Activated CD4-positive, alpha-beta memory T cell treated with anti-CD3 and anti-CD28 coated beads, Interleukin-2, amount 10 ng/mL, durations not matched to agents 7 days and 5 days (primary cell): ENCODE measurements around the gene BCAS3. TPM values are rescaled to one million over a fixed set of nuclear protein-coding genes. Genes with fewer than 3 reads are reported as not detected.
"Not testable (repeated sequence)": the region's sequence is repeated elsewhere in the genome, so short reads cannot be mapped to it uniquely, and the experiment has no call there.

ENCODE experiments used
- CTCF ChIA-PET: fragments of 350-600 bp; sonication (Branson Sonifier 250); formaldehyde crosslinking; loops from one replicate; lab custom pipeline; 2021; ENCODE audit warnings: antibody characterized with exemption, inconsistent platforms; lab: Charles Lee
- POLR2A ChIA-PET: fragments of 350-600 bp; sonication (Branson Sonifier 250); formaldehyde crosslinking; loops from one replicate; lab custom pipeline; 2021; ENCODE audit warnings: antibody characterized with exemption; lab: Charles Lee
- DNase-seq: peaks from one replicate; pipeline ENCODE4 v3.0.0-alpha.2; 2020
- H3K27ac Mint-ChIP-seq: one replicate; pipeline ENCODE4 v1.8.0; 2021; ENCODE audit warnings: mild to moderate bottlenecking, mixed read lengths
- H3K27me3 Mint-ChIP-seq: one replicate; pipeline ENCODE4 v1.8.0; 2021; ENCODE audit warnings: mixed read lengths
- H3K36me3 Mint-ChIP-seq: one replicate; pipeline ENCODE4 v1.8.0; 2021; ENCODE audit warnings: low read depth, mixed read lengths
- H3K4me1 Mint-ChIP-seq: one replicate; pipeline ENCODE4 v1.8.0; 2021; ENCODE audit warnings: mixed read lengths
- H3K4me3 Mint-ChIP-seq: one replicate; pipeline ENCODE4 v1.8.0; 2021; ENCODE audit warnings: mild to moderate bottlenecking, mixed read lengths
- H3K9me3 Mint-ChIP-seq: one replicate; pipeline ENCODE4 v1.8.0; 2021; ENCODE audit warnings: mixed read lengths
- total RNA-seq, 2 experiments: library from RNA; stranded (reverse); gene quantifications; one replicate each; pipeline ENCODE4 v1.2.3, GENCODE V29; 2021

The BCAS3 gene
- total RNA-seq, 2 experiments from 2014 or later = 16.2 to 19.8 TPM

- POLR2A ChIA-PET = no interaction called here
- DNase-seq = no peak
- Mint-ChIP-seq H3K36me3 (no peaks in the 10 kb centered on the region), H3K27me3 (no peaks in the 10 kb centered on the region), H3K9me3 (no peaks in the 10 kb centered on the region), H3K4me1 (peaks cover 4% of the 10 kb centered on the region), H3K4me3 (no peak overlapping the region), H3K27ac (no peak overlapping the region)
- CTCF ChIA-PET = no interaction called here
Measured at GRCh38 chr17:61018938-61019337, 341.3 kb downstream of the BCAS3 start.

- POLR2A ChIA-PET = no interaction called here
- H3K36me3 Mint-ChIP-seq = no peaks in the 10 kb centered on the region
- peaks cover 2% of the 10 kb centered on the region for H3K4me1 Mint-ChIP-seq
Measured at GRCh38 chr17:61023996-61024395, 346.3 kb downstream of the BCAS3 start.

GRCh38 chr17:61026818-61027217 lies 349.2 kb downstream of the BCAS3 start:
- ChIA-PET POLR2A (no interaction called here), CTCF (no interaction called here)
- no peaks in the 10 kb centered on the region for H3K27me3 Mint-ChIP-seq
- H3K36me3 Mint-ChIP-seq = no peaks in the 10 kb centered on the region
- no peaks in the 10 kb centered on the region for H3K9me3 Mint-ChIP-seq
- no peaks in the 10 kb centered on the region for H3K4me1 Mint-ChIP-seq
- DNase-seq = no peak
- H3K27ac Mint-ChIP-seq = no peak overlapping the region
- H3K4me3 Mint-ChIP-seq = no peak overlapping the region

More at GRCh38 chr17:61023996-61024395, 346.3 kb downstream of the BCAS3 start:
- no peak for DNase-seq
- CTCF ChIA-PET = no interaction called here
- H3K9me3 Mint-ChIP-seq = no peaks in the 10 kb centered on the region
- no peak overlapping the region for H3K27ac Mint-ChIP-seq
- H3K27me3 Mint-ChIP-seq = no peaks in the 10 kb centered on the region
- no peak overlapping the region for H3K4me3 Mint-ChIP-seq

- CTCF ChIA-PET = no interaction called here
- no peaks in the 10 kb centered on the region for H3K9me3 Mint-ChIP-seq
- no peak overlapping the region for H3K27ac Mint-ChIP-seq
- POLR2A ChIA-PET = no interaction called here
- DNase-seq = no peak
- no peak overlapping the region for H3K4me3 Mint-ChIP-seq
- no peaks in the 10 kb centered on the region for H3K4me1 Mint-ChIP-seq
- no peaks in the 10 kb centered on the region for H3K27me3 Mint-ChIP-seq
- no peaks in the 10 kb centered on the region for H3K36me3 Mint-ChIP-seq
Measured at GRCh38 chr17:61029181-61029580, 351.5 kb downstream of the BCAS3 start.

- Mint-ChIP-seq H3K27ac (no peak overlapping the region), H3K4me1 (peaks cover 2% of the 10 kb centered on the region), H3K27me3 (no peaks in the 10 kb centered on the region), H3K4me3 (no peak overlapping the region), H3K36me3 (peaks cover 4% of the 10 kb centered on the region), H3K9me3 (no peaks in the 10 kb centered on the region)
- ChIA-PET CTCF (no interaction called here), POLR2A (no interaction called here)
- no peak for DNase-seq
Measured at GRCh38 chr17:61040666-61041065, 363.0 kb downstream of the BCAS3 start.

GRCh38 chr17:61042348-61042747 lies 364.7 kb downstream of the BCAS3 start:
- H3K4me3 Mint-ChIP-seq, H3K27ac Mint-ChIP-seq, CTCF ChIA-PET, POLR2A ChIA-PET, H3K9me3 Mint-ChIP-seq, H3K27me3 Mint-ChIP-seq, H3K4me1 Mint-ChIP-seq, DNase-seq, H3K36me3 Mint-ChIP-seq: not testable (repeated sequence)

GRCh38 chr17:61047515-61047914 lies 369.9 kb downstream of the BCAS3 start:
- ChIA-PET CTCF (interaction anchor here (0.6 kb wide), 1 partner anchor 545 kb away, joined by 3 read pairs; no protein-coding TSS in a partner anchor), POLR2A (no interaction called here)
- Mint-ChIP-seq H3K9me3 (no peaks in the 10 kb centered on the region), H3K27ac (no peak overlapping the region), H3K4me3 (no peak overlapping the region), H3K4me1 (peaks cover 12% of the 10 kb centered on the region), H3K27me3 (no peaks in the 10 kb centered on the region), H3K36me3 (no peaks in the 10 kb centered on the region)
- no peak for DNase-seq

- Mint-ChIP-seq H3K27ac (no peak overlapping the region), H3K4me3 (no peak overlapping the region), H3K36me3 (no peaks in the 10 kb centered on the region), H3K4me1 (peaks cover 11% of the 10 kb centered on the region), H3K9me3 (no peaks in the 10 kb centered on the region), H3K27me3 (no peaks in the 10 kb centered on the region)
- ChIA-PET POLR2A (interaction anchor here (0.6 kb wide), 1 partner anchor 16 kb away, joined by 3 read pairs; no protein-coding TSS in a partner anchor), CTCF (no interaction called here)
- no peak for DNase-seq
Measured at GRCh38 chr17:61048376-61049106, 370.9 kb downstream of the BCAS3 start.

- ChIA-PET POLR2A (no interaction called here), CTCF (no interaction called here)
- no peaks in the 10 kb centered on the region for H3K9me3 Mint-ChIP-seq
- no peak overlapping the region for H3K27ac Mint-ChIP-seq
- peaks cover 23% of the 10 kb centered on the region for H3K4me1 Mint-ChIP-seq
- no peaks in the 10 kb centered on the region for H3K36me3 Mint-ChIP-seq
- no peak overlapping the region for H3K4me3 Mint-ChIP-seq
- H3K27me3 Mint-ChIP-seq = no peaks in the 10 kb centered on the region
- no peak for DNase-seq
Measured at GRCh38 chr17:61053469-61053868, 375.8 kb downstream of the BCAS3 start.

GRCh38 chr17:61054436-61054835 lies 376.8 kb downstream of the BCAS3 start:
- no peak overlapping the region for H3K27ac Mint-ChIP-seq
- H3K27me3 Mint-ChIP-seq = no peaks in the 10 kb centered on the region
- no peak for DNase-seq
- no peaks in the 10 kb centered on the region for H3K36me3 Mint-ChIP-seq
- H3K4me1 Mint-ChIP-seq = peaks cover 18% of the 10 kb centered on the region
- ChIA-PET POLR2A (no interaction called here), CTCF (no interaction called here)
- no peaks in the 10 kb centered on the region for H3K9me3 Mint-ChIP-seq
- H3K4me3 Mint-ChIP-seq = no peak overlapping the region

GRCh38 chr17:61057257-61057656 lies 379.6 kb downstream of the BCAS3 start:
- peaks cover 22% of the 10 kb centered on the region for H3K4me1 Mint-ChIP-seq
- no peaks in the 10 kb centered on the region for H3K27me3 Mint-ChIP-seq
- no peaks in the 10 kb centered on the region for H3K36me3 Mint-ChIP-seq
- H3K4me3 Mint-ChIP-seq = no peak overlapping the region
- no peaks in the 10 kb centered on the region for H3K9me3 Mint-ChIP-seq
- ChIA-PET POLR2A (no interaction called here), CTCF (interaction anchor here (0.9 kb wide), 1 partner anchor 19 kb away, joined by 4 read pairs; no protein-coding TSS in a partner anchor)
- DNase-seq = no peak
- no peak overlapping the region for H3K27ac Mint-ChIP-seq

- ChIA-PET CTCF (interaction anchor here (0.9 kb wide), 1 partner anchor 19 kb away, joined by 4 read pairs; no protein-coding TSS in a partner anchor), POLR2A (no interaction called here)
- no peaks in the 10 kb centered on the region for H3K36me3 Mint-ChIP-seq
- peaks cover 22% of the 10 kb centered on the region for H3K4me1 Mint-ChIP-seq
- H3K4me3 Mint-ChIP-seq = no peak overlapping the region
- DNase-seq = no peak
- no peaks in the 10 kb centered on the region for H3K27me3 Mint-ChIP-seq
- H3K9me3 Mint-ChIP-seq = no peaks in the 10 kb centered on the region
- no peak overlapping the region for H3K27ac Mint-ChIP-seq
Measured at GRCh38 chr17:61058066-61058465, 380.4 kb downstream of the BCAS3 start.

- no peak for DNase-seq
- CTCF ChIA-PET = no interaction called here
- Mint-ChIP-seq H3K36me3 (no peaks in the 10 kb centered on the region), H3K27ac (no peak overlapping the region), H3K9me3 (no peaks in the 10 kb centered on the region), H3K4me1 (peaks cover 22% of the 10 kb centered on the region), H3K27me3 (no peaks in the 10 kb centered on the region), H3K4me3 (no peak overlapping the region)
- POLR2A ChIA-PET = no interaction called here
Measured at GRCh38 chr17:61063528-61063927, 385.9 kb downstream of the BCAS3 start.
